Stimulated activated CD8-positive, alpha-beta memory T cell treated with anti-CD3 and anti-CD28 coated beads, Interleukin-7, amount 100 ng/mL, for 4 hours (primary cell): ENCODE measurements around the gene CRTC1.
"Not testable (repeated sequence)": the region's sequence is repeated elsewhere in the genome, so short reads cannot be mapped to it uniquely, and the experiment has no call there.

Experiments used
- DNase-seq, 2 donors: peaks; one replicate each; pipeline ENCODE4 v3.0.0-alpha.2; 2020; ENCODE audit warnings: low read depth in 2 of 2

The CRTC1 gene

DNA sequence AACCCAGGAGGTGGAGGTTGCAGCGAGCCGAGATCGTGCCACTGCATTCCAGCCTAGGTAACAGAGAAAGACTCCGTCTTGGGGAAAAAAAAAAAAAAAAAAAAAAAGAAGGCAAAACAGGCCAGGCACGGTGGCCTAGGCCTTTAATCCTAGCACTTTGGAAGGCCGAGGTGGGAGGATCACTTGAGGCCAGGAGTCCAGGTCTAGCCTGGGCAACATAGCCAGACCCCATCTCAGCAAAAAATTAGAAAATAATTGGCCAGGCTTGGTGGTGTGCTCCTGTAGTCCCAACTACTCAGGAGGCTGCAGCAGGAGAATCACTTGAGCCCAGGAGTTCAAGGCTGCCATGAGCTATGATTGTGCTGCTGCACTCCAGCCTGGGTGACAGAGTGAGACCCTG lies 43.4 kb downstream of the CRTC1 start:
- no peak for DNase-seq

DNA sequence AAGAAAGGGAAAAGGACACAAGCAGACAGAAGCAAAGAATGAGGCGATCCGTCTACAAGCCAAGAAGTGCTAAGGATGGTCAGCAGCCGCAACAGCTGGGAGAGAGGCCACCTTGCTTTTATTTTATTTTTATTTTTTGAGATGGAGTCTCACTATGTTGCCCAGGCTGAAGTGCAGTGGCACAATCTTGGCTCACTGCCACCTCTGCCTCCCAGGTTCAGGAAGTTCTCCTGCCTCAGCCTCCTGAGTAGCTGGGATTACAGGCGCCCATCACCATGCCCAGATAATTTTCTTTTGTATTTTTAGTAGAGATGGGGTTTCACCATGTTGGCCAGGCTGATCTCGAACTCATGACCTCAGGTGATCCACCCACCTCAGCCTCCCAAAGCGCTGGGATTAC lies 44.1 kb downstream of the CRTC1 start:
- not testable (repeated sequence) for DNase-seq

DNA sequence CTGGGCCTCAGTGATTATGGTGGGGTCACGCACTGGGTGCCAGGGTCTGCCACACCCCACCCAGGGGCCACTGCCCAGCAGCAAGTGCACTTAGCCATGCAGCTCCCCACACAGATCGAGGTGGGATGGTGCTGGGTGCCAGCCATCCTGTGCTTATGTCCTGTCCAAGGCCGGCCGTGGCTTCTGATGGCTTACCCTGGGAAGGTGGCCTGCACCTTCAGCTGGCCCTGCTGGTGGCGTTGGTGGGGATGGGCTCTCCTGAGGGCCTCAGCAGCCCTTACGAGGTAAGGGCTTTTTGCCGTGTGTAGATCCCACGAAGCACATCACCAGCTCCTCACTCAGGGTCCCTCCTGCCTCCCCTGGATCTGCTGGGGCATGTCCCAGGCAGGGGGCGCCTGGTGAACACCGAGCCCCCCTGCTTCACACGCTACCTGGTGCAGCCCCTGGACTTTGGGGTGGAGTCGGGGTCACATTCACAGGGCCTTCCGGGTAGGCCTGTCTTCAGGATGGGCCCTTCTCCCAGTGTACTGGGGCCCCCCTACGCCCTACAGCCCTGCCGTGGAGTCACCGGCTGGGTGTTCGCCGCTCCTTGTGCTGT lies 46.6 kb downstream of the CRTC1 start:
- DNase-seq: no peak

DNA sequence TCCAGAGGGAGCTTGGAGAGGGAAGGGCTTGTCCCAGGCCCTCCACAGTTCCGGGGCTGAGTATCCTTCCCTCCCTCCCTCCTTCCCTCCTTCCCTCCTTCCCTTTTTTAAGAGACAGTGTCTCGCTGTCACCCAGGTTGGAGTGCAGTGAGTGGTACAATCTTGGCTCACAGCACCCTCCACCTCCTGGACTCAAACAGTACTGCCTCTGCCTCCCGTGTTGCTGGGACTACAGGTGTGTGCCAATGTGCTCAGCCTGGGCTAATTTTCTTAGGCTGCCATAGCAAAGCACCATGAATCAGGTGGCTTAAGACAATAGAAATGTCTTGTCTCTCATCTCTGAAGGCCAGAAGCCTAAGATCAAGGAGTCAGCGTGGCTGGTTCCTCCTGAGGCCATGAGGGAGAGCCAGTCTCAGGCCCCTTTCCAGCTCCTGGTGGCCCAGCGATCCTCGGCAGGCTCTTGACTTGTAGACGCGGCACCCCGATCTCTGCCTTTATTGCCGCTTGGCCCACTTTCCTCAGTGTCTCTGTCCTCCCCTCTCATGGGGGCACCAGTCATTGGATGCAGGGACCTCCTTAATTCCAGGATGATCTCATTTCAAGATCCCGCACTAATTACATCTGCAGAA lies 47.5 kb downstream of the CRTC1 start:
- no peak for DNase-seq

DNA sequence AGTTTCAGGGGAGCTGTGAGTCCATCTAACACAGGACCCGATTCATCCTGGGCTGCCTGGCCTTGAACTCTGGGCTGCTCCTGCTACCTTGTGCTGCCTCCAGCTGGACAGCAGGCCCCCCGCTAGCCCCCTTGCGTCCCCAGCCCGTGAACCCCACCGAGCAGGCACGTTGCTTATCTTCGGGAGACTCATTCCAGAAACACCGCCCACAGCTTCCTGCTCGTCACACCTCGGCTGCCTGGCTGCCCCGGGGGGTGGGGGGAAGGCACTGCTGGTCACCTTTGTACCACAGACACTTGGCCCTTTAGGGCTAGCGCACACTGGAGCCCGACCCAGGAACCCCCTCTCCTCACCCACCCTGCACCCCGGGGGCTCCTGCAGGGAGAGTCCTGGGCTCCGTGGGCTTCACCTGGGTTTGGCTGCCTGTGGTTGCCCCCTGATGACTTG lies 48.1 kb downstream of the CRTC1 start:
- no peak for DNase-seq

DNA sequence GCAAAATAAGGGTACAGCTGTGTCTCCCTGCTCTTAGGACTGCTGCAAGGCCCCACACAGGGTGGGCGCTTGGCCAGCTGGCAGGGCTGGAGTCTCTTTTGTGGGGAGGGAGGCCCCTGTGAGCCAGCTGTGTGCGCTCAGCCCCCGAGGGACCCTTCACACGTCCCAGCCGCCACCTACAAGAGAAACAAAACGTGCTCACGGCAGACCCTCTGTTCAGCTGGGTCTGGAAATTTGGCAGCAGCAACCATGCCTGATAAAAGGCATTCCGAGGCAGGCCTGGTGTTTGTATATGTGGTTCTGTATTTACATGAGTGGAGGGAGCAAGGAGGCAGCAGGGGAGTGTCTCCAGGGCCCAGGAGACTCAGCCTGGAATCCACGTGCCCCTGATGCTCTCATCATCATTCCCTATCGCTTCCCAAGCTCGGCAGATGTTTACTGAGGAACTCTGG lies 49.7 kb downstream of the CRTC1 start:
- no peak for DNase-seq

DNA sequence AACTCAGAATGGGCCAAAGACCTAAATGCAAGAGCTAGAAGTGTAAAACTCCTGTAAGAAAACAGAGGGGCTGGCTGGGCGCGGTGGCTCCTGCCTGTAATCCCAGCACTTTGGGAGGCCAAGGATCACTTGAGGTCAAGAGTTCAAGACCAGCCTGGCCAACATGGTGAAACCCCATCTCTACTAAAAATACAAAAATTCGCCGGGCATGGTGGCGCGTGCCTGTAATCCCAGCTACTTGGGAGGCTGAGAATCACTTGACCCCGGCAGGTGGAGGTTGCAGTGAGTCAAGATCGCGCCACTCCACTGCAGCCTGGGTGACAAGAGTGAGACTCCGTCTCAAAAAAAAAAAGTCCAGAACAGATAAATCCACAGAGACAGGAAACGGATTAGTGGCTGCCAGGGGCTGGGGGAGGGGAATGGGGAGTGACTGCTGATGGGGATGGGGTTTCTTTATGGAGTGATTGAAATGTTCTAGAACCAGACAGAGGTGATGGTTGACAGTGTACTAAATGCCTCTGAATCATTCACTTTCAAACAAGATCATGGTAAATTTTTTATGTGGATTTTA lies 50.4 kb downstream of the CRTC1 start:
- not testable (repeated sequence) for DNase-seq

DNA sequence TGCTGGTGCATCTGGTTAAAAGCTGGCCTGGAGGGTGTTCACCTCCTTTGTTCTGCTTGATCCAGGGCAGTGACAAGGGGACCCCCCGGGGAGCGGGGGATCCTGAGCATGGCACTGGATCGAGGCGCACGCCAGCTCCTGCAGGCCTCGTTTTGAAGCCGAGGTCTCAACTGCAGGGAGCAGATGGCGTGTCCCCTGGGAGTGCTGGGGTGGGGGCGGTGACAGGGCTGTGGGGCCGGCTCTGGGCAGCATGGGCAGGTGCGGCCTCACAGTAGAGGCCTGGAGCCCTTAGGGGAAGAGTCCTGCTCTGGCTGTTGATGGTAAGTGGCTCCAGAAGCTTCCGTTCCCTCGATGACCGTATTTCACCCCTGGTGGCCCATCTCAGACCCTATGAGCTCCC lies 51.8 kb downstream of the CRTC1 start:
- no peak for DNase-seq

DNA sequence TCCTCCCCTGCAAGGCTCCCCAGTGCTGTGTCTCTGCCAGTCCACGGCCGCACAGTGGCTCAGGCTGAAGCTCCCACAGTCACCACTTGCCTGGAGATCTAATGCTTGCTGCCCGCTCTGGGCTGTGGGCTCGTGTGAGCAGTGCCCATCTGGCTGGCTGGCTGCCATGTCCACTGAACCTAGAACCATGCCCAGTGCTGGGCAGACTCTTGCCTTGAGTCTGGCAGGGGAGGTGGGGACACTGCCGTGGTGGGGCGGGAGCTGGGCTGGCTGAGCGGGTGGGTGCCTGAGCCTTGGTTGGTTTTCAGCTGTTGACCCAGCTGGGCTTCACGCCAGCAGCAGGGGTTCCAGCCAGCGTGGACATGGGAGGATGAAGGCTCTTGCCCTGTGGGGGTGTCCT lies 52.3 kb downstream of the CRTC1 start:
- no peak for DNase-seq

DNA sequence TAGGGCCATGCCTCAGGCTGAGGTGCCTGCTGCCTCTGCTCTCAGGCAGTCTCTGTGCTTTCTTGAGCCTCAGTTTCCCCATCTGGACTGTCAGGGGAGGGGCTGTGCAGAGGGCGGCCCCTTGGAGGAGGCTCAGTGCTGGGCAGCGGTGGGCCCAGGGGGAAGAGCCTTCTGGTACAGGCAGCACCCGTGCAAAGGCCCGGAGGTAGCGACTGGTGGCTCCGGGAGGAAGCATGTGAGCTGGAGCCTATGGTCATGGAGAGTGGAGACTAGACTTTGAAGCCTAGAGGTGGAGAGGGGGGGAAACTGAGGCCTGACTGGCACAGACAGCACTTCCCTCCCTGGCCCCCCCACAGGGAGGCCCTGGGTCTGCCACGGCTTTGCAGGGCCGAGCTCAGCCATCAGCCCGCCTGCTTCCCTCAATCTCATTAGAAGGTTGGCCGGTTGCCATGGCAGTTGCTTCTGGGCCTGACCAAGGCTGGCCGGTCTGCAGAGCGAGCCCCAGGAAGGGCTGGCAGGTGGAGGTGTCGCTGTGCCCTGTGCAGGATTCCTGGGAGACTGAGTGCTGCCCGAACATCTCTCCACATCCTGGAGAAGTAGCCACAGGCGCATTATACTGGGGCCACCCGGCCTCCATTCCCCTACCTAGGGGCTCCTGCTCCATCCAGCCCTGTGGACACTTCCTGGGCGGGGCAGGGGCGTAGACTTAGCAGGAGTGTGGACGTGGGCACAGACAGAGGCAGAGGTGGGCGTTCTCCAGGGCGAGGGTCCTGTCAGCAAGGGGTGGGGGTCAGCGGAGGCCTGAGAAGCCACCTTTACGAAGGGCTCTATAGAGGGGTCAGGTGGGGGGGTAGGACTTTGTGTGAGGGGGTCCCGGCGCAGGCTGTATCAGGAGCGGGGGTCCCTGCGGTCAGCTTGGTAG lies 53.2 kb downstream of the CRTC1 start:
- DNase-seq: no peak

DNA sequence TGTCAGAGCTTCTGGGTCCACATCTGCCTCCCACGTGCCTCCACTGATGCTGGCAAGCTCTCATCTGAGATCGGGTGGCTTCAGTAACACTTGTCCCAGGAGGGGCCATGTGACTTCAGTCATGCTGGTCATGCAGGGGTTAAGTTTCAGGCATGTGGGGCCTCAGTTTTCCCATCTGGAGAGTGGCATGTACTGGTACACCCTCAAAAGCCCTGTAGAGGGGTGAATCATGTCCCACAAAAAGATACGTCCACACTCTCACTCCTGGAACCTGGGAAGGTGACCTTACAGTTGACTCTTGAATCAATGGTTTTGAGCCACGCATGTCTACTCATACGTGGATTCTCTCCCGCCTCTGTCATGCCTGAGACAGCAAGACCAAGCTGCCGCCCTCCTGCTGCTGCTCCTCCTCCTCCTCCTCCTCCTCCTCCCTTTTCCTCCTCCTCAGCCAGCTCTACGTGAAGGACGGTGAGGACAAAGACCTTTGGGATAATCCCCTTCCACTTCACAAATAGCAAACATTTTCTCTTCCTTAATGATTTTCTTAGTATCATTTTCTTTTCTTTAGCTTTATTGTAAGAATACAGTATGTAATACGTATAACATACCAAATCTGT lies 54.0 kb downstream of the CRTC1 start:
- no peak for DNase-seq

DNA sequence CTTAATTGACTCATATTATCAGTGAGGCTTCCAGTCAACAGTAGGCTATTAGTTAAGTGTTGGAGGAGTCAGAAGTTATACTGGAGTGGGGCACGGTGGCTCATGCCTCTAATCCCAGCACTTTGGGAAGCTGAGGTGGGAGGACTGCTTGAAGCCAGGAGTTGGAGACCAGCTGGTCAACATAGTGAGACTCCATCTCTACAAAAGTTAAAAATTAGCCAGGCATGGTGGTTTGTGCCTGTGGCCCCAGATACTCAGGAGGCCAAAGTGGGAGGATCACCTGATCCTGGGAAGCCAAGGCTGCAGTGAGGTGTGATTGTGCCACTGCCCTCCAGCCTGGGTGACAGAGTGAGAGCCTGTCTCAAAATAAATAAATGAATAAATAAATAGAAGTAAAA lies 54.5 kb downstream of the CRTC1 start:
- no peak for DNase-seq

DNA sequence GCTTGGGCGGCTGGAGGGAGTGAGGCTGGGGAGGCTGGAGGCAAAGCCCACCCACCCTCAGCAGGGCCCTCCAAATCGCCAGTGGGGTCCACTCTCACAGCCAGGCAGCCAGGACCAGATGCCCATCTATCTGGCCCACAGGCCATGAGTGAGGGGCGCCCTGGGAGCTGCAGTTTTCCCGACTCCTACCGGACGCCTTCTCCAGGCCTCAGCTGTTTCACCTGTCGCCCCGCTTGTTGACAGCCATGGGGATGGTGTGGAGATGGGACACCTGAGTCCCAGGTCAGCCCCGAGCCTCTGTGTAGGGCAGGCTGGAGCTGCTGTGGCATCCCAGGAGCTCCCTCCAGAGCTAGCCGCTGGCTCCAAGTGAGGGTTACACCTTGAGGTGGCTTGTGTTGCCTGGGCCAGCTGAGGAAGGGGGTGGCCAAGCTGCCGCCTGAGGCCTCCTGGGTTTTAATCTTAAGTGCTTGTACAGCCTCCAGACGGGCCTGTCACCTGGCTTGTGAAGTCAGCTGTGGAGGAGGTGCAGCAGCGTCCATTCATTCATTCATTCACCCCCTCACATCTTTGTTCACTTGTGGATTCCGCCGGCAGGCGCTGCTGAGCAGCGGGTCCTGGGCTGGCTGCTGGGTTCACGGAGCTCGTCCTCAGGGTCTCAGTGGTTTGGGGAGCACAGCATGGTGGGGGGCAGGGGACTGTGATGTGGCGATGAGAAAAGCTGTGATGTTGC lies 55.6 kb downstream of the CRTC1 start:
- DNase-seq: no peak

DNA sequence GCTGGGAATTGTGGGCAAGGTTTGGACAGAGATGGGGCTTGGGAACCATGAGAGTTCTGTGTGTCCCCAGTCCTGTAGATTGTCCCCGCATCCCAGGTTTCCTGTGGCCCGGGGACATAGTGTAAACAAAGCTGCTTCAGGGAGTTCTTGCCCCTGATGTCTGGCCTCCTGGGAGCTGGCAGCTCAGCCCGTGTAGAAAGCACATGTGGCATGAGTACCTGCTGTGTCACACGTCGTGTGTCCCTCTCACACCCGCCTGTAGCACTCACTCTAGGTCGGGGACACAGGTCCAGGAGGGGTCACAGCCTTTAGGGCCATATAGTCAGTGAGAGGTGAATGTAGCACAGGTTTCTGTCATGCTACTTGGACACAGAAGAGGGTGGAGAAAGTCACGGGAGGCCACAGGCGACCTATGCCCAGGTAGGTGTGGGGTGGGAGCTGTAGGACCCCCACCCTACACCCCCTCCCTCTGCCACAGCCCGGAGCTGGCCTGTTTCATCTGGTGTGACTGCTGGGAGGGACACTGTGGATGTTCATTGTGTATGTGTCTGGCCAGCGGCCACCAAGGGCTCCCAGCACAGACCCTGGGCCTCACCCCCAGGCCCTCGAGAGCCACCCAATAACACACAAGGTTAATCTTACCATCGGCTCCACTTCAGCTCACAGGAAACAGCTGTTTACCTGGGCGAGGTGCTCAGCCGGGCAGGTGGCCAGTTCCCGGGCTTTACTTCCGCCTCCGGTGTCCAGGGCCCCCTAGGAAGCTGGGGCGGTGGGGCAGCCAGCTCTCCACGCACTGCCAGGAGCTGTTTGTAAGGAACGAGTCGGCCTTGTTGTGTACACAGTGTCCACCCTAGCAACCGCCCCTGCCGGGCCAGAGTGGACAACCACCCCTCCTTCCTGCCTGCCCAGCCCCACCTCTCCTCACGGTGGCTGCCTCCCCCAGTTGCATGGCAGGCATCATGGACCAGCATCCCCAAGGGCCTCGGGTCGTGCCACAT lies 57.9 kb downstream of the CRTC1 start:
- no peak for DNase-seq

DNA sequence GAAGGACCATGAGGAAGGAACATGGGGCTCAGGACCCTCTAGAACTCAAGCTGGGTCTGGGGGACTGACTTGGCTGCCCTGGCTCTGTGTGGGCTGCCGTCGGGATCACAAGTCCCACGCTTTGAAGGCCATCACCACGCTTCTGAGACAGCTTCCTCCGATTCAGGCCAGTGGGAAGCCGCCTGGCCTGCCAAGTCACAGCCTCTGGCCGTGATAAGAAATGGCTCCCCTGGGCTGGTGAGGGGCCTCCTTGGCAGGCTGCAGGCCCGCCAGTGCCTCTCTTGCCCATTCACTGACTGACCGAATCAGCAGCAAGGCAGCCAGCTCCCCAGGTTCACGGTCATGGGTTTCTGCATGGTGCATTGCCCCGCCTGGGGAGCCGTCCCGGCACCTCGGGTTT lies 58.8 kb downstream of the CRTC1 start:
- no peak for DNase-seq

DNA sequence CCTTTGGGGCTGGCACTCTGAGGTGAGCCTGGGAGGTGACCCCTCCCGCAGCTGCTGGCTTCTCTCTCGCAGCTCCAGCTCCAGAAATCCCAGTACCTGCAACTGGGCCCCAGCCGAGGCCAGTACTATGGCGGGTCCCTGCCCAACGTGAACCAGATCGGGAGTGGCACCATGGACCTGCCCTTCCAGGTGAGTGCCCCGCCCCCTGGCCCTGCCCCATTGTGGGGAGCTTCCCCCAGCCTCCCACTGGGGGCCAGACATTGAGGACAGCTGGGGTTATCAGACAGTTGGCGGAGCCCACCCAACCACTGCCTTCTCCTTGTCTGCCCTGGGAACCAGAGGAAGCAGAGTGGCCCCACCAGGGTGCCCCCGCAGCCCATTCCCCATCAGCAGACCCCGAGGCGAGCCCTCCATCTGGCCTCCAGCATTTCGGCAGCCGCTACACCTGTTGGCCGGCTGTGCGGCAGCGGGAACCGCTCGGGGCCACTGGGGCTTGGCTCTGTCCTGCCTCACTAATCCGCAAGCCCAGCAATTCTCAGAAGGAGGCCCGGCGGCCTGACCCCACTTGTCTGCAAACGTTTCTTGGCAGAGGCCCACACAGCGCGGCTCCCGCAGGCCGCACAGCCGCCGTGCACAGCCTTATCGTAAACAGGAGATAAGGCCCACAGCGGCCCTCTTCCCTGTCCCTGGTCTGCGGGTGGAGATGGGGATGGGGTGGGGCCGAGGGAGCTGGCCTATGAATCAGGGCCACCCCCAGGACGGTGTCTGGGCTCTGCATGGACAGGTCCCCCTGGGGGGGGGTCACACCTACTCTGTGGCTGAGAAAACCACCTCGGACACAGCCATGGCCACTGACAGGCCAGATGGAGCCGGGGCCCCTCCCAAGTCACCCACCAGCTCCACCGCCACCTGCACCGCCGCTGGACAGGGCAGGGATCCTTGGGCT lies 59.6 kb downstream of the CRTC1 start:
- no peak for DNase-seq

DNA sequence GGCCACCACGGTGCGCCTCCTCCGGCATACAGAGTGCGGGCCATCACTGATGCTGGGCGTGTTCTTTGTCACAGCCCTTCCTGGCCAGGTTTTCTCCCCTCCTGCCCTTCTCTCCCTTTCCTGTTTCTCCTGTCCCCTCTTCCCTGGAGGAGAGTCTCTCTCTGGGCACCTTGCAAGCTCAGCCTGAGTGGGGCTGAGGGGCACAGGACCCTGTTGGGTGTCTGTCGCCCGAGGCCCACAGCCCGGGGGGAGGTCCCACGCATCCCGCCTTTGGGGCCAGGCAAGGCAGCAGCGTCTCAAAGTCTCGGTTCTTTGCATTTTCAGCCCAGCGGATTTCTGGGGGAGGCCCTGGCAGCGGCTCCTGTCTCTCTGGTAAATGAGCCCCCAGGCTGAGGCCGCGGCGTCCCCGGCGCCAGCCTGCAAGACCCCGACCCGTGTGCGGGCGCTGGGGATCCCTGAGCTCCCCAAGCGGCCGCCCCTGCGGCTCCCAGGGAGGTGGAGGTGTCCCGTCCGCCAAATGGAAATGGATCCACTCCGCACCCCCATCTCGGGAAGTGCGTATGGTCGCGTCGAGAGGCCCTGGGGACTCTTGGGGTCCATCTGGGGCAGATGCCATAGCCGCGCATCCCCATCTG lies 60.4 kb downstream of the CRTC1 start:
- DNase-seq: no peak

DNA sequence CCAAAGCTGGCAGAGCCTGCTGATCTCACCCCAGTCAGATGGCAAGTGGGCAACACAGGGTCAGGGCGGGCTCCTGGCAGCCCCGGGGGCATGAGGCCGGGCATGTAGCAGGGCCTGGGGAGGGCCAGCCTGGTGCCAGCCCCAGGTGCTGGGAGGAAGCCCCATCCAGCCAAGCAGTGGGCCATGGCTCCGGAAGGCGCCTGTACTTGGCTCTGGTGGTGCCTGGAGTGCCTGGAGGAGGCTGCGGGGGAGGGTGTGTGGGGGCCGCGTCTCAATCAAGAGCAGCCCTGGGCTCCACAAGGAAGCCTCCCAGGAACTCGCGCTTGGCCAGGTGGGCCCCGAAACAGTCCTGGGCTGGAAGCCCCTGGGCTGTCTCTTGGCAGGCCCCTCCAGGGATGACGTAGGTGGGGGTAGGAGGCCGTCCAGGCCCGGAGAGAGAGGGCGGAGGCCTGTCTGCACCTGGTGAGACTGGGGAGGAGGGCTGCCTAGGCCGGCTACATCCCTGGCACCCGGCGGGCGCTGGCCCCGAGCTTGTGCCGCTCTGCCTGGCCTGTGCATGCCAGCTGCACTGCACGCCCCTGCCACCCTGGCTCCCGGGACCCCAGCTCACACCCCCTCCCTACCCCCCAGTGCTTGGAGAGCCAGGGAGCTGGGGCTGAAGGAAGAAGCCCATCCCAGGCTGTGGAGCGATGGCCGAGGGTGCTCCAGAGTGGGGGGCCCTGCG lies 61.7 kb downstream of the CRTC1 start:
- DNase-seq: no peak
